Common myeloid progenitor, CD34-positive (primary cell): ENCODE results near the gene AFDN.
A peak's percentile ranks its signal among the peaks of the same experiment; 100 is the strongest.

ENCODE experiments used
- CTCF ChIA-PET: fragments of 350-600 bp; sonication (Branson Sonifier 250); formaldehyde crosslinking; loops from one replicate; lab custom pipeline; 2021; ENCODE audit warnings: antibody characterized with exemption; lab: Charles Lee
- POLR2A ChIA-PET: fragments of 350-600 bp; sonication (Branson Sonifier 250); formaldehyde crosslinking; loops from one replicate; lab custom pipeline; 2021; ENCODE audit warnings: antibody characterized with exemption; lab: Charles Lee
- DNase-seq, 3 donors: peaks; one replicate each; pipeline versions ENCODE4 v3.0.0 to v3.0.0-alpha.2; 2013
- H3K27ac ChIP-seq, 2 experiments: 1 replicate in 1 of 2; 2 replicates in 1 of 2; pipeline ENCODE4 v1.7.0; 2013; ENCODE audit warnings: inconsistent platforms in 2 of 2, low read length in 2 of 2, mild to moderate bottlenecking in 2 of 2, low read depth in 1 of 2, moderate library complexity in 1 of 2; ENCODE audit not compliant: severe bottlenecking in 2 of 2, insufficient read depth in 1 of 2, poor library complexity in 1 of 2
- H3K27me3 ChIP-seq, 5 experiments: replicated peaks in 2 of 5; 1 replicate in 3 of 5; 2 replicates in 2 of 5; pipeline versions ENCODE4 v1.6.1 to v1.7.0; 2013; ENCODE audit warnings: low read length in 4 of 5, mild to moderate bottlenecking in 2 of 5, moderate library complexity in 2 of 5, inconsistent platforms in 1 of 5; ENCODE audit not compliant: insufficient read depth in 5 of 5, control insufficient read depth in 4 of 5
- H3K36me3 ChIP-seq, 4 experiments: 1 replicate in 2 of 4; 2 replicates in 2 of 4; pipeline versions ENCODE4 v1.6.1 to v1.7.0; 2013; ENCODE audit warnings: low read length in 3 of 4, control low read depth in 1 of 4, mild to moderate bottlenecking in 1 of 4; ENCODE audit not compliant: control insufficient read depth in 4 of 4, insufficient read depth in 4 of 4
- H3K4me1 ChIP-seq, 4 experiments: 1 replicate in 3 of 4; 2 replicates in 1 of 4; pipeline versions ENCODE4 v1.6.1 to v1.7.1; 2013; ENCODE audit warnings: low read length in 3 of 4, mild to moderate bottlenecking in 3 of 4, control low read depth in 1 of 4, inconsistent platforms in 1 of 4, moderate library complexity in 1 of 4; ENCODE audit not compliant: control insufficient read depth in 4 of 4, insufficient read depth in 4 of 4; ENCODE audit errors: control extremely low read depth in 1 of 4
- H3K4me3 ChIP-seq, 7 experiments: 1 replicate in 4 of 7; 2 replicates in 3 of 7; pipeline versions ENCODE4 v1.5.1 to v1.7.0; 2013; ENCODE audit warnings: mild to moderate bottlenecking in 7 of 7, low read length in 6 of 7, moderate library complexity in 6 of 7, inconsistent platforms in 2 of 7, low read depth in 2 of 7, control low read depth in 1 of 7; ENCODE audit not compliant: insufficient read depth in 4 of 7, control insufficient read depth in 1 of 7; ENCODE audit errors: extremely low read depth in 1 of 7
- H3K9me3 ChIP-seq, 5 experiments: 1 replicate in 4 of 5; 2 replicates in 1 of 5; pipeline versions ENCODE4 v1.6.1 to v1.7.1; 2013; ENCODE audit warnings: low read length in 4 of 5, mild to moderate bottlenecking in 2 of 5, inconsistent platforms in 1 of 5, low read depth in 1 of 5, moderate library complexity in 1 of 5; ENCODE audit not compliant: control insufficient read depth in 4 of 5, insufficient read depth in 2 of 5; ENCODE audit errors: control extremely low read depth in 1 of 5
- WGBS: methylation state at CpG from one replicate; pipeline ENCODE4 v1.1.5; 2013; ENCODE audit not compliant: insufficient coverage; 5-methylcytosine and 5-hydroxymethylcytosine counted together

The AFDN gene

GRCh38 chr6:167791780-167792478, 34.8 kb upstream of the AFDN start:
- Histone ChIP-seq H3K27me3 (peaks cover 3 to 59% (median 21%) of the 10 kb centered on the region in 5 experiments), H3K4me1 (peaks cover 0 to 20% (median 11%) of the 10 kb centered on the region in 4 experiments), H3K27ac (no peak overlapping the region), H3K36me3 (no peaks in the 10 kb centered on the region), H3K9me3 (no peaks in the 10 kb centered on the region), H3K4me3 (no peak overlapping the region)
- 83% methylated on average over 1 of the region's 13 CpGs for WGBS
- CTCF ChIA-PET, result no interaction called here
- DNase-seq, result no peak
- POLR2A ChIA-PET, result no interaction called here

DNA sequence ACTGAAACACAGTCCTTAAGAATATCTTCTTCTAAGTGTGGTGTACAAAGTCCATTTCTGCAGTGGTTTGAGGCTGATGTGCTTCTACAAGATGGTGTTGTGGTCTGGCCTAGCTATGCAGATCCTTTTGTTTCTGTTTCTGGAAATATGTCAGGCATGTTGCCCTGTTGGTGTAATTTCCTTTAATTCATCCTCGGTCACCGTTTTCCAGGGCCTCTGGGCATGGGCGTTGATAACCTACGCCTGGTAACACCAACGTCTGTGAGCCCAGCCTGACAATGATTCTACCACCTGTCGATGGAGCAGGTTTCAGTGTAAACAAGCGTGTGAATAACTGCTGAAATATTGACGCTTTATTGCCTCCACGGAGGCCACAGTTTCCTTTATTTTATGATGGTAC, 33.3 kb upstream of the AFDN start:
- Histone ChIP-seq H3K36me3 (no peaks in the 10 kb centered on the region), H3K27ac (no peak overlapping the region), H3K27me3 (peaks cover 3 to 65% (median 30%) of the 10 kb centered on the region in 5 experiments), H3K9me3 (no peaks in the 10 kb centered on the region), H3K4me3 (no peak overlapping the region), H3K4me1 (peaks cover 0 to 23% (median 12%) of the 10 kb centered on the region in 4 experiments)
- ChIA-PET POLR2A (no interaction called here), CTCF (no interaction called here)
- 73% methylated on average over 9 of the region's 9 CpGs for WGBS
- no peak for DNase-seq

DNA sequence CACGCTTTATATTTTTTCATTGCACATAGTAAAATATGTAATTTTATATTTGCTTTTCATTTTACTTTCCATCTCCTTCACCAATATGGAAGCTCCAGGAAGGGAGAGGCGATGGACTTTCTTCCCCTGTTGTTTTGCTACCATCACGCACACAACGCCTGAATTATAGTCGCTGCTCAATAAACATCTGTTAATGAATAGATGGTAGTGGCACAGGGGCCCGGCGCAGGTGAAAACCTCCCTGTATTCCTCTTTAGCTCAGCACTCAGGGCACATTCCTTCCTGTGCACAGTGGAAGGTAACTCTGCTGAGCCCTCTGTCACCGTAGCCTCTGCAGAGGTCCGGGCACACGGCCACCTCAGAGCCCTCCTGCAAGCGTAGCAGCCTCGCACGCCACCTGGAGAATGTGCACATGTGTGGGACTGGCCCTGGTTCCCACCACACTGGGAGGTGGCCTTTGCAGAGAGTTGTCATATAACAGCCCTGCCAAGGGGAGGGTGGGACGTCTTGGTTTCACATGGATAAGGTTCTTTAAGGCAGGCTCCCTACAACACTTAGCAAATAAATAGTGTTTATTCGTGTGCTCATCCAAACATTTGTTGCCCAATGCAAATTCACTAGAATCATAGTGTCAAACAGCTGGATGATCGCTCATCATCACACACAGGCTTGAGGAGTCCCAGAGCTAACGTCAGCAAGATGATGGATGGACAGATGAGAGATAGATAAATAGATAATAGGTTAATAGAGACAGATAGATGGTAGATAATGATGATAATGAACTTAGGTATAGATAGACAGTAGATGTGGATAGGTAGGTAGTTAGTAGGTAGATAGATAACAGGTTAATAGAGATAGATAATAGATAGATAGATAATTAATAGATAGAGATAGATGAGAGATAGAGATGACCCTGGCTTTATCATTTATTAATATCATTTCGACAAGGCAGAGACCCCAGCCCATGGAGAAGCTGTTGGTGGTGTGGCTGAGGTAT, 32.3 kb upstream of the AFDN start:
- Histone ChIP-seq H3K27ac (no peak overlapping the region), H3K4me1 (peaks cover 0 to 23% (median 12%) of the 10 kb centered on the region in 4 experiments), H3K9me3 (no peaks in the 10 kb centered on the region), H3K4me3 (no peak overlapping the region), H3K36me3 (no peaks in the 10 kb centered on the region), H3K27me3 (peaks cover 3 to 75% (median 32%) of the 10 kb centered on the region in 5 experiments)
- CTCF ChIA-PET, result interaction anchor here (0.8 kb wide), 1 partner anchor 95 kb away, joined by 3 read pairs; no protein-coding TSS in a partner anchor
- no peak for DNase-seq
- WGBS, result 93% methylated on average over 7 of the region's 18 CpGs
- POLR2A ChIA-PET, result no interaction called here

DNA sequence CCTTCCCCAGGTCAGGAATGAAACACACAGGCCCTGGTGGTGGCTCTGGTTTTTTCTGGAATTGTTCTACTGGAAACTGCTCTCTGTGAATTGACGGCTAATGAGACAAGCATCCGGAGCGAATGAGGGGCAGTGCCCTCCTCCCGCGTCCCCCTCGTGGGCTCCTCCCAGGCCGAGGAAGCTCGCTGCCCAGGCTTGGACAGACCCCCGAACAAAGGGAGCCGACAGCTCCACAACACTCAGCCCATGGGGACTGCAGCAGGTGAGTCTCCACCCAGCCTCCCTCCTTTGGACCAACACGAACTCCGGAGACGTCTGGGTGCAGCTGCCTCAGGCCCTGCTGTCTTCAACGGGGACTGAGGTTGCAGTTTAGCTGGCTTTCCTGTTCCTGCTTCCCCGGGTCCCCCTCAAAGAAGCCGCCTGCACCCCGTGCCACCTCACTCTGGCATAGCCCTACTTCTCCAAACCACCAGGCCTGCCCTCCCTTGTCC, 31.3 kb upstream of the AFDN start:
- CTCF ChIA-PET, result interaction anchor here (0.8 kb wide), 1 partner anchor 96 kb away, joined by 3 read pairs; no protein-coding TSS in a partner anchor
- peaks cover 0 to 23% (median 12%) of the 10 kb centered on the region in 4 experiments for H3K4me1 ChIP-seq
- DNase-seq, result peak in 2 of 3 donors; percentile 27 to 41
- H3K27me3 ChIP-seq, result peaks cover 3 to 82% (median 34%) of the 10 kb centered on the region in 5 experiments
- H3K36me3 ChIP-seq, result no peaks in the 10 kb centered on the region
- POLR2A ChIA-PET, result no interaction called here
- WGBS, result 29% methylated on average over 16 of the region's 17 CpGs
- no peak overlapping the region for H3K27ac ChIP-seq
- no peak overlapping the region for H3K4me3 ChIP-seq
- H3K9me3 ChIP-seq, result no peaks in the 10 kb centered on the region

DNA sequence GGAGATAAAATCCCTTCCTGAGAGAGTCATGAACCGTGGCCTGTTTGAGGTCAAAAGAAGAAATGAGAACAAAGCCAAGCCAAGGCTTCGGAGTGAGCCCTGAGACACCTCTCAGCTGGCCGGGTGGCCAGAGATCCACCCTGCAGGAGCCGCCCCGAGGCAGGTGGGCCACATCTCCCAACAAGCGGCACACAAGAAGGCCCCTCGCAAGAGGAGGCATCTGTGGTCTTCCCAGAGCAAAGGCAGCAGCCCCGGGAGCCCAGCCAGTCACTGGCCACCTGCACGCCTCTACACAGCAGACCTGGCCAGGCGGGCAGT, 30.9 kb upstream of the AFDN start:
- Histone ChIP-seq H3K27me3 (peaks cover 3 to 86% (median 35%) of the 10 kb centered on the region in 5 experiments), H3K4me1 (peaks cover 0 to 23% (median 12%) of the 10 kb centered on the region in 4 experiments), H3K27ac (no peak overlapping the region), H3K36me3 (no peaks in the 10 kb centered on the region), H3K9me3 (no peaks in the 10 kb centered on the region), H3K4me3 (no peak overlapping the region)
- ChIA-PET CTCF (no interaction called here), POLR2A (no interaction called here)
- no peak for DNase-seq
- 87% methylated on average over 10 of the region's 10 CpGs for WGBS

DNA sequence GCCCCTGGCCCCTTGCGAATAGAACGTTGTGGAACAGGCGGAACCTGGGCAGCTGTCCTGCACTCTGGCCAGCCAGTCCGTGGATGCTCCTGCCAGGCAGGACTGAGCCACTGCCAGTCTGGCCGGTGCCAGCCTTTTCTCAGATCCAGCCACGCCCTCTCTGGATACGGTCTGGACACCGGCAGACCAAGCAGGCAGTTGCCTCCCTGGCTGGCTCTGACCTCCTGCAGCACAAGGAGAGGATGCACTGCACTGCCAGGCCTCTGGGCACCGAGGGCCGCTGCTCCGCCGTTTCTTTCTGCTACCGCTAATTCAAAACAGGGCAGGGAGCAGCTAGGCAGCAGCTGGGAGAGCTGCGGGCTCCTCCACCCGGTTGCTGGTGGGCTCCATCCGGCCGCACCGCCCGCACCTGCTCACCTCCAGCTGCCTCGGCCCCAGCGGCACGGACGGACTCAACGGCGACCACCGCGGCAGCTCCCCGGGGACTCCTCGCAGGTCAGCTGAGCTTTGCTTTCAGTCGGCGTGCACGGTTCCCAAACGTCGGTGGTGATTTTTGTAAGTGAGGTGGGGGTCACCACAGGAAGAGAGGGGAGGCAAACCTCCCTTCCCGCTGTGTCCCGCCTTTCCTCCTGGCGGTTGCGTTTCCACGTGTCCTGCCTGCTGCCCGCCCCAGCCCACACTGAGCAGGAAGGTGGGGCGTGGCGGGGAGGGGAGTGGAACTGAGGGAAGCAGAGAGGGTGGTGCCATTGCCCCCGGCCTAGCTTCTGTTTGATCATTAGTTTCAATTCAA, 30.3 kb upstream of the AFDN start:
- 24% methylated on average over 24 of the region's 43 CpGs for WGBS
- ChIA-PET CTCF (no interaction called here), POLR2A (no interaction called here)
- Histone ChIP-seq H3K4me3 (peak overlapping the region in 4 of 7 experiments; percentile 11 to 69 (median 46)), H3K27ac (no peak overlapping the region), H3K4me1 (peaks cover 0 to 23% (median 12%) of the 10 kb centered on the region in 4 experiments), H3K9me3 (no peaks in the 10 kb centered on the region), H3K27me3 (peaks cover 3 to 84% (median 33%) of the 10 kb centered on the region in 5 experiments), H3K36me3 (no peaks in the 10 kb centered on the region)
- peak in 2 of 3 donors; percentile 22 to 38 for DNase-seq
